ENCODE data around the gene NPBWR2.
"Not testable (repeated sequence)": the region's sequence is repeated elsewhere in the genome, so short reads cannot be mapped to it uniquely, and the experiment has no call there.

Gene NPBWR2

GRCh38 chr20:64138276-64138815 is 31.0 kb upstream of the NPBWR2 start:
- Histone ChIP-seq H3K4me3 (no peak overlapping the region), H3K4me1 (peaks cover 2% of the 10 kb centered on the region; the same call in 1 of the 2 replicates), H3K9me3 (no peaks in the 10 kb centered on the region), H3K36me3 (replicated peaks) (no peaks in the 10 kb centered on the region), H3K27me3 (ENCODE audit: low read depth) (no peaks in the 10 kb centered on the region)
- DNase-seq (ENCODE audit: low spot score in 2 of 2): no peak
- in situ Hi-C loops (cut with MboI; ENCODE audit: low sequenced_read_pairs): no loop called here

GRCh38 chr20:64137598-64138031 is 30.2 kb upstream of the NPBWR2 start:
- Histone ChIP-seq H3K4me3 (no peak overlapping the region), H3K36me3 (replicated peaks) (no peaks in the 10 kb centered on the region), H3K4me1 (peaks cover 2% of the 10 kb centered on the region; the same call in 1 of the 2 replicates), H3K27me3 (ENCODE audit: low read depth) (no peaks in the 10 kb centered on the region), H3K9me3 (no peaks in the 10 kb centered on the region)
- in situ Hi-C loops (cut with MboI; ENCODE audit: low sequenced_read_pairs): no loop called here
- no peak for DNase-seq (ENCODE audit: low spot score in 2 of 2)

GRCh38 chr20:64136004-64136710 is 28.8 kb upstream of the NPBWR2 start:
- H3K27me3 ChIP-seq (ENCODE audit: low read depth): no peaks in the 10 kb centered on the region
- no peaks in the 10 kb centered on the region for H3K36me3 ChIP-seq (replicated peaks)
- H3K9me3 ChIP-seq: no peaks in the 10 kb centered on the region
- H3K4me1 ChIP-seq: peaks cover 2% of the 10 kb centered on the region; the same call in 1 of the 2 replicates
- in situ Hi-C loops (cut with MboI; ENCODE audit: low sequenced_read_pairs): no loop called here
- H3K4me3 ChIP-seq: no peak overlapping the region
- no peak for DNase-seq (ENCODE audit: low spot score in 2 of 2)

GRCh38 chr20:64134744-64135143 is 27.4 kb upstream of the NPBWR2 start:
- H3K9me3 ChIP-seq; H3K4me1 ChIP-seq; H3K27me3 ChIP-seq (ENCODE audit: low read depth); DNase-seq (ENCODE audit: low spot score in 2 of 2); in situ Hi-C loops (cut with MboI; ENCODE audit: low sequenced_read_pairs); H3K36me3 ChIP-seq (replicated peaks); H3K4me3 ChIP-seq: not testable (repeated sequence)

- no peaks in the 10 kb centered on the region for H3K9me3 ChIP-seq
Observed at GRCh38 chr20:64133951-64134407, 26.6 kb upstream of the NPBWR2 start.

GRCh38 chr20:64131406-64131805 is 24.0 kb upstream of the NPBWR2 start:
- H3K9me3 ChIP-seq: peaks cover 3% of the 10 kb centered on the region; the same call in 1 of the 2 replicates
- in situ Hi-C loops (cut with MboI; ENCODE audit: low sequenced_read_pairs): no loop called here
- H3K4me1 ChIP-seq: no peaks in the 10 kb centered on the region
- no peaks in the 10 kb centered on the region for H3K36me3 ChIP-seq (replicated peaks)
- no peaks in the 10 kb centered on the region for H3K27me3 ChIP-seq (ENCODE audit: low read depth)
- H3K4me3 ChIP-seq: no peak overlapping the region
- peak in 1 of 2 experiments; percentile 7 for DNase-seq (ENCODE audit: low spot score in 2 of 2)

More at GRCh38 chr20:64133951-64134407, 26.6 kb upstream of the NPBWR2 start:
- peak in 1 of 2 experiments; percentile 7 for DNase-seq (ENCODE audit: low spot score in 2 of 2)
- H3K36me3 ChIP-seq (replicated peaks): no peaks in the 10 kb centered on the region
- H3K4me3 ChIP-seq: no peak overlapping the region
- in situ Hi-C loops (cut with MboI; ENCODE audit: low sequenced_read_pairs): no loop called here
- no peaks in the 10 kb centered on the region for H3K4me1 ChIP-seq
- H3K27me3 ChIP-seq (ENCODE audit: low read depth): no peaks in the 10 kb centered on the region

DNA sequence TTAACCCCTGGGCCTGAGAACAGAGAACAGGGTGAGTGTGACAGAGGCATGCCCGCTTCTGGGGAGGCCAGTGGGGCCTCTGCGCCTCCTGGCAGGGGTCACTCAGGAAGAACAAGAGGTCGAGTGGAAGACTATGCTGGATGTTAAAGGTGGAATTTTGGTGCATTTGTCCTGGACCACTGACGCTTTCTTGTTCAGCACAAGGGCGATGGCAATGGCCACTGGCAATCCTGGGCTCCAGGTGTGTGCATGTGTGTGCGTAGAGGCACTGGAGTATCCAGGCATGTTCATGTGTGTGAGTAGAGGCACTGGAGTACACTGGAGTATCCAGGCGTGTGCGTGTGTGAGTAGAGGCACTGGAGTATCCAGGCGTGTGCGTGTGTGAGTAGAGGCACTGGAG is 23.5 kb upstream of the NPBWR2 start:
- in situ Hi-C loops (cut with MboI; ENCODE audit: low sequenced_read_pairs): no loop called here
- H3K9me3 ChIP-seq: peaks cover 3% of the 10 kb centered on the region; the same call in 1 of the 2 replicates

GRCh38 chr20:64130271-64130670 is 22.9 kb upstream of the NPBWR2 start:
- Histone ChIP-seq H3K36me3 (replicated peaks) (no peaks in the 10 kb centered on the region), H3K4me3 (no peak overlapping the region), H3K9me3 (peaks cover 3% of the 10 kb centered on the region; the same call in 1 of the 2 replicates), H3K27me3 (ENCODE audit: low read depth) (no peaks in the 10 kb centered on the region), H3K4me1 (no peaks in the 10 kb centered on the region)
- DNase-seq (ENCODE audit: low spot score in 2 of 2): no peak
- in situ Hi-C loops (cut with MboI; ENCODE audit: low sequenced_read_pairs): no loop called here

More for the DNA sequence above, 23.5 kb upstream of the NPBWR2 start:
- no peaks in the 10 kb centered on the region for H3K36me3 ChIP-seq (replicated peaks)
- H3K4me1 ChIP-seq: no peaks in the 10 kb centered on the region
- H3K4me3 ChIP-seq: no peak overlapping the region
- peak in 1 of 2 experiments; percentile 3 for DNase-seq (ENCODE audit: low spot score in 2 of 2)
- H3K27me3 ChIP-seq (ENCODE audit: low read depth): no peaks in the 10 kb centered on the region

- peaks cover 3% of the 10 kb centered on the region; the same call in 1 of the 2 replicates for H3K9me3 ChIP-seq
- no peaks in the 10 kb centered on the region for H3K36me3 ChIP-seq (replicated peaks)
- in situ Hi-C loops (cut with MboI; ENCODE audit: low sequenced_read_pairs): no loop called here
- H3K4me3 ChIP-seq: no peak overlapping the region
- DNase-seq (ENCODE audit: low spot score in 2 of 2): peak in 1 of 2 experiments; percentile 4
- H3K27me3 ChIP-seq (ENCODE audit: low read depth): no peaks in the 10 kb centered on the region
- H3K4me1 ChIP-seq: no peaks in the 10 kb centered on the region
Observed at GRCh38 chr20:64129146-64129782, 21.9 kb upstream of the NPBWR2 start.

DNA sequence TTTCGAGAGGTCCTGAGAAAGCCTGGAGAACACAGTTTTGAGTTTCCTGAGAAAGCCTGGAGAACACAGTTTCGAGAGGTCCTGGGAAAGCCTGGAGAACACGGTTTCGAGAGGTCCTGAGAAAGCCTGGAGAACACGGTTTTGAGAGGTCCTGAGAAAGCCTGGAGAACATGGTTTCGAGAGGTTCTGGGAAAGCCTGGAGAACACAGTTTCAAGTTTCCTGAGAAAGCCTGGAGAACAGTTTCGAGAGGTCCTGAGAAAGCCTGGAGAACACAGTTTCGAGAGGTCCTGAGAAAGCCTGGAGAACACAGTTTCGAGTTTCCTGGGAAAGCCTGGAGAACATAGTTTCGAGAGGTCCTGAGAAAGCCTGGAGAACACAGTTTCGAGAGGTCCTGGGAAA is 16.2 kb upstream of the NPBWR2 start:
- H3K9me3 ChIP-seq; in situ Hi-C loops (cut with MboI; ENCODE audit: low sequenced_read_pairs); DNase-seq (ENCODE audit: low spot score in 2 of 2); H3K27me3 ChIP-seq (ENCODE audit: low read depth); H3K4me3 ChIP-seq; H3K4me1 ChIP-seq; H3K36me3 ChIP-seq (replicated peaks): not testable (repeated sequence)

DNA sequence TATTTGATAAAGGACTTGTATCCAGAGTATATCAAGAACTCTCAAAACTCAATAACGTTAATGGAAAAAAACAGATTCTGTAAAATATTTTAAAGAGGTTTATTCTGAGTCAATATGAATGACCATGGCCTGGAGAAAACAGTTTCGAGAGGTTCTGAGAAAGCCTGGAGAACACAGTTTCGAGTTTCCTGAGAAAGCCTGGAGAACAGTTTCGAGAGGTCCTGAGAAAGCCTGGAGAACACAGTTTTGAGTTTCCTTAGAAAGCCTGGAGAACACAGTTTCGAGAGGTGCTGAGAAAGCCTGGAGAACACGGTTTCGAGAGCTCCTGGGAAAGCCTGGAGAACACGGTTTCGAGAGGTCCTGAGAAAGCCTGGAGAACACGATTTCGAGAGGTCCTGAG is 15.6 kb upstream of the NPBWR2 start:
- H3K27me3 ChIP-seq (ENCODE audit: low read depth); H3K9me3 ChIP-seq; H3K36me3 ChIP-seq (replicated peaks); DNase-seq (ENCODE audit: low spot score in 2 of 2); H3K4me3 ChIP-seq; in situ Hi-C loops (cut with MboI; ENCODE audit: low sequenced_read_pairs); H3K4me1 ChIP-seq: not testable (repeated sequence)

DNA sequence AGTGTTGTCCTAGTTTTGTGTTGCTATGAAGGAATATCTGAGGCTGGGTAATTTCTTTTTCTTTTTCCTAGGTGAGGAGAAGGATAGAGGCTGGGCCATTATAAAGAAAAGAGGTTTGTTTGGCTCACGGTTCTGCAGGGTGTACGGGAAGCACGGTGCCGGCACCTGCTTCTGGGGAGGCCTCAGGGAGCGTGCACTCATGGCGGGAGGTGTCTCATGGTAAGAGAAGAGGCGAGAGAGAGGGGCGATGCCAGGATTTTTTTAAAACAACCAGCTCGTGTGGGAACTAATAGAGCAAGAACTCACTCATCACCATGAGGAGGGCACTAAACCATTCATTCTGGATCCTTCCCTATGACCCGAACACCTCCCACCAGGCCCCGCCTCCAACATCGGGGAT is 14.2 kb upstream of the NPBWR2 start:
- no peaks in the 10 kb centered on the region for H3K9me3 ChIP-seq
- DNase-seq (ENCODE audit: low spot score in 2 of 2): no peak
- H3K36me3 ChIP-seq (replicated peaks): no peaks in the 10 kb centered on the region
- no peaks in the 10 kb centered on the region for H3K27me3 ChIP-seq (ENCODE audit: low read depth)
- H3K4me1 ChIP-seq: no peaks in the 10 kb centered on the region
- in situ Hi-C loops (cut with MboI; ENCODE audit: low sequenced_read_pairs): no loop called here
- H3K4me3 ChIP-seq: no peak overlapping the region

DNA sequence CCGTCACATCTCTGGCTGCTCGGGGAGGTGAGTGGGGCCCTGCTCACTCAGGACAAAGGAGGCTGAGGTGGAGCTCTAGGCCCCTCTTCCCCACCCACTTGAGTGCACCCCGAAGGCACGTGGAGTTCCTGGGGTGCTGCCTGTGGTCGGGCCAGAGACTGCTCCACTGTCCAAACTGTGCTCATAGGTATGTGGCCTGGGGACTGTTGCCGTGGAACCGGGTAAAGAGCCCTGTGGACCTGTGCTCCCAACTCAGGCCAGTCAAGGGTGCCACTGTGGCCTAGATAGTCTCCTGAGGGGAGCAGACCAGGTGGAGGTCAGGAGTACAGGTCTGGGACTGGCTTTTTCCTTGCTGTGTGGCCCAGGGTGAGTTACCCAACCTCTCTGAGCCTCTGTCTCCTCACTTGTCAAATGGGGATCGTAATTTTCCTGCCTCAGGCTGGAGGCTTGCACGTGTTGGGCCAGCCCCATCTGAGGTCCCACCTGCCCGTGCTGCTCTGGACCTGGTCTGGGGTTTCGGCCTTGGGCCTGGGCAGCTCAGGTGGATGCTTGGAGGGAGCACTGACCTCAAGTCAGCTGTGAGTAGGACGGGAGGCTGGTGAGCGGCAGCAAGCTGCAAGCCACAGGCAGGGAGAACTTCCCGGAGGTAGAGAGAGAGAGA is 12.4 kb upstream of the NPBWR2 start:
- in situ Hi-C loops (cut with MboI; ENCODE audit: low sequenced_read_pairs): no loop called here
- no peaks in the 10 kb centered on the region for H3K27me3 ChIP-seq (ENCODE audit: low read depth)

More for the DNA sequence above, 12.4 kb upstream of the NPBWR2 start:
- Histone ChIP-seq H3K4me1 (no peaks in the 10 kb centered on the region), H3K4me3 (no peak overlapping the region), H3K9me3 (no peaks in the 10 kb centered on the region), H3K36me3 (replicated peaks) (no peaks in the 10 kb centered on the region)
- DNase-seq (ENCODE audit: low spot score in 2 of 2): peak in 1 of 2 experiments; percentile 6
